GM21737 (cell line): ENCODE measurements around the gene PADI4.
"Not testable (repeated sequence)": the region's sequence is repeated elsewhere in the genome, so short reads cannot be mapped to it uniquely, and the experiment has no call there.

ENCODE experiments used
- ATAC-seq: cut with Tn5 transposase; IDR thresholded peaks from one replicate; pipeline ENCODE4 v1.9.1; 2021; ENCODE audit warnings: mild to moderate bottlenecking, moderate library complexity; ENCODE audit not compliant: unreplicated experiment

The PADI4 gene

GRCh38 chr1:17313530-17314309, 5.7 kb downstream of the PADI4 start:
- no peak for ATAC-seq

GRCh38 chr1:17314491-17314971, 6.5 kb downstream of the PADI4 start:
- no peak for ATAC-seq

GRCh38 chr1:17315542-17316130, 7.6 kb downstream of the PADI4 start:
- ATAC-seq, result no peak

- ATAC-seq, result no peak
Measured at GRCh38 chr1:17316704-17317103, 8.7 kb downstream of the PADI4 start.

- ATAC-seq, result no peak
Measured at GRCh38 chr1:17318262-17318661, 10.3 kb downstream of the PADI4 start.

GRCh38 chr1:17319561-17320350, 11.8 kb downstream of the PADI4 start:
- ATAC-seq, result no peak

- not testable (repeated sequence) for ATAC-seq
Measured at GRCh38 chr1:17321857-17322390, 13.9 kb downstream of the PADI4 start.

GRCh38 chr1:17328855-17329254, 20.9 kb downstream of the PADI4 start:
- ATAC-seq, result no peak

- ATAC-seq, result no peak
Measured at GRCh38 chr1:17329610-17330009, 21.6 kb downstream of the PADI4 start.

GRCh38 chr1:17330856-17331255, 22.9 kb downstream of the PADI4 start:
- no peak for ATAC-seq

GRCh38 chr1:17333081-17333480, 25.1 kb downstream of the PADI4 start:
- ATAC-seq, result no peak

- ATAC-seq, result no peak
Measured at GRCh38 chr1:17335821-17336710, 28.1 kb downstream of the PADI4 start.

- ATAC-seq, result no peak
Measured at GRCh38 chr1:17338706-17339493, 30.9 kb downstream of the PADI4 start.

GRCh38 chr1:17339521-17339920, 31.5 kb downstream of the PADI4 start:
- no peak for ATAC-seq

- ATAC-seq, result no peak
Measured at GRCh38 chr1:17340358-17340757, 32.4 kb downstream of the PADI4 start.

- no peak for ATAC-seq
Measured at GRCh38 chr1:17342014-17342441, 34.0 kb downstream of the PADI4 start.

GRCh38 chr1:17345506-17345905, 37.5 kb downstream of the PADI4 start:
- not testable (repeated sequence) for ATAC-seq

- no peak for ATAC-seq
Measured at GRCh38 chr1:17346046-17346789, 38.2 kb downstream of the PADI4 start.
